Effector memory CD8-positive, alpha-beta T cell (primary cell): ENCODE data around the gene SEL1L.
"Not testable (repeated sequence)": the region's sequence is repeated elsewhere in the genome, so short reads cannot be mapped to it uniquely, and the experiment has no call there.

Experiments
- ATAC-seq: fragments of 150-1000 bp; cut with Tn5 transposase; replicated peaks from 2 replicates; pipeline ENCODE4 v1.10.0; 2021; ENCODE audit warnings: mild to moderate bottlenecking, moderate library complexity
- DNase-seq, 3 experiments: peaks; one replicate each; pipeline ENCODE4 v3.0.0; 2021
- H3K27ac Mint-ChIP-seq, 2 donors: one replicate each; pipeline ENCODE4 v1.8.0; 2022; ENCODE audit warnings: mild to moderate bottlenecking in 2 of 2, mixed read lengths in 2 of 2, moderate library complexity in 2 of 2
- H3K27me3 Mint-ChIP-seq, 2 donors: one replicate each; pipeline ENCODE4 v1.8.0; 2022; ENCODE audit warnings: mixed read lengths in 2 of 2
- H3K36me3 Mint-ChIP-seq: one replicate; pipeline ENCODE4 v1.8.0; 2022; ENCODE audit warnings: mild to moderate bottlenecking, moderate library complexity, mixed read lengths; ENCODE audit not compliant: insufficient read depth
- H3K4me1 Mint-ChIP-seq, 2 donors: one replicate each; pipeline ENCODE4 v1.8.0; 2022; ENCODE audit warnings: low read depth in 2 of 2, mixed read lengths in 2 of 2
- H3K4me3 Mint-ChIP-seq, 2 donors: one replicate each; pipeline ENCODE4 v1.8.0; 2022; ENCODE audit warnings: mild to moderate bottlenecking in 2 of 2, mixed read lengths in 2 of 2, moderate library complexity in 2 of 2
- H3K9me3 Mint-ChIP-seq, 2 donors: one replicate each; pipeline ENCODE4 v1.8.0; 2022; ENCODE audit warnings: mixed read lengths in 2 of 2

Gene SEL1L

GRCh38 chr14:81441626-81442134 is 92.0 kb downstream of the SEL1L start:
- no peak for DNase-seq
- Mint-ChIP-seq H3K9me3 (no peaks in the 10 kb centered on the region), H3K27ac (no peak overlapping the region), H3K27me3 (peaks cover 58% of the 10 kb centered on the region in 2 donors), H3K4me1 (peaks cover 4% of the 10 kb centered on the region in 2 donors), H3K36me3 (no peaks in the 10 kb centered on the region), H3K4me3 (no peak overlapping the region)
- no peak for ATAC-seq

- Mint-ChIP-seq H3K9me3 (no peaks in the 10 kb centered on the region), H3K4me1 (peaks cover 9 to 11% of the 10 kb centered on the region in 2 donors), H3K4me3 (no peak overlapping the region), H3K27ac (no peak overlapping the region), H3K36me3 (no peaks in the 10 kb centered on the region), H3K27me3 (peaks cover 64 to 65% of the 10 kb centered on the region in 2 donors)
- no peak for ATAC-seq
- no peak for DNase-seq
These were observed 93.6 kb downstream of the SEL1L start for GRCh38 chr14:81440041-81440440.

GRCh38 chr14:81437244-81437643 is 96.4 kb downstream of the SEL1L start:
- no peak for DNase-seq
- Mint-ChIP-seq H3K27me3 (peaks cover 75 to 78% of the 10 kb centered on the region in 2 donors), H3K4me1 (peaks cover 9 to 12% of the 10 kb centered on the region in 2 donors), H3K27ac (no peak overlapping the region), H3K36me3 (no peaks in the 10 kb centered on the region), H3K4me3 (peak overlapping the region; percentile 58 to 72), H3K9me3 (no peaks in the 10 kb centered on the region)
- ATAC-seq, result no peak

GRCh38 chr14:81436296-81437138 is 97.1 kb downstream of the SEL1L start:
- peak; percentile 58 for ATAC-seq
- DNase-seq, result no peak
- no peak overlapping the region for H3K27ac Mint-ChIP-seq
- H3K27me3 Mint-ChIP-seq, result peaks cover 73 to 78% of the 10 kb centered on the region in 2 donors
- H3K4me1 Mint-ChIP-seq, result peaks cover 9 to 12% of the 10 kb centered on the region in 2 donors
- peak overlapping the region; percentile 58 to 72 for H3K4me3 Mint-ChIP-seq
- no peaks in the 10 kb centered on the region for H3K36me3 Mint-ChIP-seq
- no peaks in the 10 kb centered on the region for H3K9me3 Mint-ChIP-seq

- Mint-ChIP-seq H3K4me3 (peak overlapping the region; percentile 85 to 88), H3K36me3 (no peaks in the 10 kb centered on the region), H3K4me1 (peaks cover 9 to 12% of the 10 kb centered on the region in 2 donors), H3K27ac (peak overlapping the region in 1 of 2 donors; percentile 49), H3K9me3 (no peaks in the 10 kb centered on the region), H3K27me3 (peaks cover 65 to 72% of the 10 kb centered on the region in 2 donors)
- peak in 1 of 3 experiments; percentile 5 for DNase-seq
- ATAC-seq, result peak; percentile 57
These were observed 98.0 kb downstream of the SEL1L start for GRCh38 chr14:81435391-81436295.

GRCh38 chr14:81435048-81435390 is 98.6 kb downstream of the SEL1L start:
- peaks cover 2% of the 10 kb centered on the region for H3K36me3 Mint-ChIP-seq
- H3K4me1 Mint-ChIP-seq, result peaks cover 9 to 12% of the 10 kb centered on the region in 2 donors
- ATAC-seq, result no peak
- peak overlapping the region; percentile 85 to 88 for H3K4me3 Mint-ChIP-seq
- peaks cover 67 to 77% of the 10 kb centered on the region in 2 donors for H3K27me3 Mint-ChIP-seq
- no peak for DNase-seq
- peak overlapping the region in 1 of 2 donors; percentile 49 for H3K27ac Mint-ChIP-seq
- H3K9me3 Mint-ChIP-seq, result no peaks in the 10 kb centered on the region

- DNase-seq (no peak), ATAC-seq (no peak)
- Mint-ChIP-seq H3K9me3 (no peaks in the 10 kb centered on the region), H3K36me3 (peaks cover 3% of the 10 kb centered on the region), H3K4me3 (no peak overlapping the region), H3K4me1 (peaks cover 9 to 12% of the 10 kb centered on the region in 2 donors), H3K27ac (no peak overlapping the region), H3K27me3 (peaks cover 75 to 85% of the 10 kb centered on the region in 2 donors)
These were observed 99.4 kb downstream of the SEL1L start for GRCh38 chr14:81434230-81434629.

GRCh38 chr14:81433378-81433777 is 100.3 kb downstream of the SEL1L start:
- no peak for DNase-seq
- peaks cover 3% of the 10 kb centered on the region for H3K36me3 Mint-ChIP-seq
- H3K27me3 Mint-ChIP-seq, result peaks cover 72 to 87% of the 10 kb centered on the region in 2 donors
- ATAC-seq, result no peak
- no peak overlapping the region for H3K4me3 Mint-ChIP-seq
- no peak overlapping the region for H3K27ac Mint-ChIP-seq
- no peaks in the 10 kb centered on the region for H3K9me3 Mint-ChIP-seq
- peaks cover 9 to 12% of the 10 kb centered on the region in 2 donors for H3K4me1 Mint-ChIP-seq

GRCh38 chr14:81432219-81432661 is 101.4 kb downstream of the SEL1L start:
- Mint-ChIP-seq H3K36me3 (peaks cover 3% of the 10 kb centered on the region), H3K27ac (no peak overlapping the region), H3K4me3 (no peak overlapping the region), H3K9me3 (no peaks in the 10 kb centered on the region), H3K27me3 (peaks cover 72 to 87% of the 10 kb centered on the region in 2 donors), H3K4me1 (peaks cover 7 to 10% of the 10 kb centered on the region in 2 donors)
- no peak for ATAC-seq
- no peak for DNase-seq

- H3K27ac Mint-ChIP-seq, result no peak overlapping the region
- DNase-seq, result no peak
- H3K4me1 Mint-ChIP-seq, result peaks cover 2 to 3% of the 10 kb centered on the region in 2 donors
- ATAC-seq, result no peak
- H3K27me3 Mint-ChIP-seq, result peaks cover 77 to 91% of the 10 kb centered on the region in 2 donors
- peaks cover 3% of the 10 kb centered on the region for H3K36me3 Mint-ChIP-seq
- no peaks in the 10 kb centered on the region for H3K9me3 Mint-ChIP-seq
- H3K4me3 Mint-ChIP-seq, result no peak overlapping the region
These were observed 103.4 kb downstream of the SEL1L start for GRCh38 chr14:81430235-81430634.

- not testable (repeated sequence) for H3K36me3 Mint-ChIP-seq, H3K4me1 Mint-ChIP-seq, H3K27ac Mint-ChIP-seq, H3K9me3 Mint-ChIP-seq, DNase-seq, H3K4me3 Mint-ChIP-seq, ATAC-seq
- peaks cover 72 to 86% of the 10 kb centered on the region in 2 donors for H3K27me3 Mint-ChIP-seq
These were observed 103.9 kb downstream of the SEL1L start for GRCh38 chr14:81429749-81430148.

- Mint-ChIP-seq H3K27me3 (peaks cover 64 to 79% of the 10 kb centered on the region in 2 donors), H3K4me3 (no peak overlapping the region), H3K9me3 (no peaks in the 10 kb centered on the region), H3K36me3 (peaks cover 3% of the 10 kb centered on the region), H3K27ac (no peak overlapping the region), H3K4me1 (no peaks in the 10 kb centered on the region)
- ATAC-seq (no peak), DNase-seq (no peak)
These were observed 104.6 kb downstream of the SEL1L start for GRCh38 chr14:81429028-81429427.

- ATAC-seq, result no peak
- Mint-ChIP-seq H3K9me3 (no peaks in the 10 kb centered on the region), H3K36me3 (peaks cover 3% of the 10 kb centered on the region), H3K4me1 (no peaks in the 10 kb centered on the region), H3K4me3 (no peak overlapping the region), H3K27me3 (peaks cover 49 to 64% of the 10 kb centered on the region in 2 donors), H3K27ac (no peak overlapping the region)
- no peak for DNase-seq
These were observed 106.2 kb downstream of the SEL1L start for GRCh38 chr14:81427348-81428058.
